ENCODE data around the gene CLCNKB.
"Not testable (repeated sequence)": the region's sequence is repeated elsewhere in the genome, so short reads cannot be mapped to it uniquely, and the experiment has no call there.

The CLCNKB gene

DNA sequence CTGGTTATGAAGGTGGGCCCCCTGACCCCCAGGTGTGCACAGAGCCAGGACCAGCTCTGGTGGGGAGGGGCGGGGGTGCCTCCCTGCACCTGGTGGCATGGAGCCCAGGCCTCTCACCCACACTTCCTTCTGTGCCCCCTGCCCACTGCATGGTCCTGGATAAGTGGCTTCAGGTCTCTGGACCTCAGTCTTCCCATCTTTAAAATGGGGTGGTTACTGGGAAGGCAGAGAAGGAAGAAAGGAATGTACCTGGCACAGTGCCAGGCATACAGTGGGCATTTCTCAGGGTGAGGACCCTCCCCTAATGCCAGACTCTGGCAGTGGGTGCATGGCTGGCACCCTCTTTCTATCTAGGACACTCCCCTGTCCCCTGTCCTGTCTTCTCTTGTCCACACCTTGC lies 14.3 kb upstream of the CLCNKB start:
- H3K27me3 ChIP-seq (ENCODE audit: insufficient read depth, low read length) = peaks cover 23% of the 10 kb centered on the region
- H3K4me1 ChIP-seq (ENCODE audit: insufficient read depth, low read length) = peaks cover 2% of the 10 kb centered on the region
- H2AFZ ChIP-seq (ENCODE audit: low read depth, low read length) = no peak overlapping the region
- H3K9me3 ChIP-seq (ENCODE audit: low read length) = no peaks in the 10 kb centered on the region
- no peaks in the 10 kb centered on the region for H3K36me3 ChIP-seq (ENCODE audit: insufficient read depth, low read length)
- no peak overlapping the region for H3K4me3 ChIP-seq (ENCODE audit: low read length)

- Histone ChIP-seq H3K9me3 (ENCODE audit: low read length) (no peaks in the 10 kb centered on the region), H3K27me3 (ENCODE audit: insufficient read depth, low read length) (peaks cover 14% of the 10 kb centered on the region), H3K36me3 (ENCODE audit: insufficient read depth, low read length) (no peaks in the 10 kb centered on the region), H2AFZ (ENCODE audit: low read depth, low read length) (no peak overlapping the region), H3K4me3 (ENCODE audit: low read length) (no peak overlapping the region), H3K4me1 (ENCODE audit: insufficient read depth, low read length) (peaks cover 2% of the 10 kb centered on the region)
These were observed 12.0 kb upstream of the CLCNKB start for GRCh38 chr1:16031551-16031950.

- Histone ChIP-seq H2AFZ (ENCODE audit: low read depth, low read length) (no peak overlapping the region), H3K27me3 (ENCODE audit: insufficient read depth, low read length) (peaks cover 12% of the 10 kb centered on the region), H3K9me3 (ENCODE audit: low read length) (no peaks in the 10 kb centered on the region), H3K36me3 (ENCODE audit: insufficient read depth, low read length) (no peaks in the 10 kb centered on the region), H3K4me1 (ENCODE audit: insufficient read depth, low read length) (no peaks in the 10 kb centered on the region), H3K4me3 (ENCODE audit: low read length) (no peak overlapping the region)
These were observed 11.0 kb upstream of the CLCNKB start for GRCh38 chr1:16032388-16033102.

DNA sequence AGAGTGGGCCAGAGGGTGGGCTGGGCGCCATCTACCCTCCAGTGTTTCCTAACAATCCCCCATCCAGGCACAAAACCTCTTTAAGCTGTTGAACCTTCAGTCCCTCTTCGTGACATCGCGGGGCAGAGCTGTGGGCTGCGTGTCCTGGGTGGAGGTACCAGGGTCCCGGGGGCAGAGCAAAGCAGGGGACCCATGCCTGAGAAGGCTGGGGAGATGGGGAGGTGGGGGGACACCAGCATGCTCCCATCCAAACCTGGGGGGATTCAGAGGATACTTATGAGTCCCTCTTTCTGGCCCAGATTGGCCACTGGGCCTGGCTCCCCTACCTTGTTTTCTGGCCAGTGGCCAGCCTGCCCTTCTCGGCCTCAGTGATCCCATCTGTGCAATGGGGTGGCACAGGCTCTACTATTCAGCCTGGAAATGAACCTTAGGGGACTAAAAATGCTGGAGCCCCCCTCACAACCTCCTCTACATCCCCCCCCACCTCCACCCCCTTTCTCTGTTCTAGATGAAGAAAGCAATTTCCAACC lies 10.4 kb upstream of the CLCNKB start:
- H3K4me1 ChIP-seq (ENCODE audit: insufficient read depth, low read length); H3K9me3 ChIP-seq (ENCODE audit: low read length); H3K4me3 ChIP-seq (ENCODE audit: low read length); H3K36me3 ChIP-seq (ENCODE audit: insufficient read depth, low read length); H2AFZ ChIP-seq (ENCODE audit: low read depth, low read length): not testable (repeated sequence)
- H3K27me3 ChIP-seq (ENCODE audit: insufficient read depth, low read length) = peaks cover 12% of the 10 kb centered on the region

GRCh38 chr1:16036461-16036860 lies 7.1 kb upstream of the CLCNKB start:
- peaks cover 13% of the 10 kb centered on the region for H3K27me3 ChIP-seq (ENCODE audit: insufficient read depth, low read length)
- H2AFZ ChIP-seq (ENCODE audit: low read depth, low read length); H3K4me3 ChIP-seq (ENCODE audit: low read length); H3K36me3 ChIP-seq (ENCODE audit: insufficient read depth, low read length); H3K9me3 ChIP-seq (ENCODE audit: low read length); H3K4me1 ChIP-seq (ENCODE audit: insufficient read depth, low read length): not testable (repeated sequence)

- peaks cover 31% of the 10 kb centered on the region for H3K27me3 ChIP-seq (ENCODE audit: insufficient read depth, low read length)
- H3K36me3 ChIP-seq (ENCODE audit: insufficient read depth, low read length) = no peaks in the 10 kb centered on the region
- no peaks in the 10 kb centered on the region for H3K4me1 ChIP-seq (ENCODE audit: insufficient read depth, low read length)
These were observed 5.0 kb upstream of the CLCNKB start for GRCh38 chr1:16038620-16038912.

DNA sequence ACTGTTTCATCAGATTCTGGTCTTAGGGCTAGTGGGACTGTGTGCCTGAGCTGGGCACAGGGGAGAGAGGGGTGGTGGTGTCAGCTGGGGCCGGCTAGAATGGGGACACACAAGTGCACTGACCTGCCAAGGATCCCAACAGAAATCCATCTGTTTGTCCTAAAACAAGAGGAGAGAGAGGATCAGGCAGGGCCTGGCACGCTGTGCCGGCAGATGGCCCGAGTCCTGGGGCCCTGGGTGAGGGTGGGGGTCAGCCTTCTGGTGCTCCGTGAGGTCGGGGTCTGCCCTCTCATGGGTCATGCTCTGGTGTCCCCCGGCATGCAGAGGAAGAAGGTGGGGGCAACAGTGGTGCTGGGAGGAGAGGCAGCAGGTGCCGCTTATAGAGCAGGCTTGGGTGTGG lies 3.7 kb upstream of the CLCNKB start:
- H3K36me3 ChIP-seq (ENCODE audit: insufficient read depth, low read length); H3K9me3 ChIP-seq (ENCODE audit: low read length); H3K4me1 ChIP-seq (ENCODE audit: insufficient read depth, low read length); H3K4me3 ChIP-seq (ENCODE audit: low read length); H2AFZ ChIP-seq (ENCODE audit: low read depth, low read length): not testable (repeated sequence)
- peaks cover 37% of the 10 kb centered on the region for H3K27me3 ChIP-seq (ENCODE audit: insufficient read depth, low read length)

More at GRCh38 chr1:16038620-16038912, 5.0 kb upstream of the CLCNKB start:
- Histone ChIP-seq H3K9me3 (ENCODE audit: low read length) (no peaks in the 10 kb centered on the region), H2AFZ (ENCODE audit: low read depth, low read length) (no peak overlapping the region), H3K4me3 (ENCODE audit: low read length) (no peak overlapping the region)

GRCh38 chr1:16041200-16041599 lies 2.4 kb upstream of the CLCNKB start:
- no peaks in the 10 kb centered on the region for H3K36me3 ChIP-seq (ENCODE audit: insufficient read depth, low read length)
- H3K27me3 ChIP-seq (ENCODE audit: insufficient read depth, low read length) = peaks cover 41% of the 10 kb centered on the region
- no peak overlapping the region for H3K4me3 ChIP-seq (ENCODE audit: low read length)
- no peaks in the 10 kb centered on the region for H3K4me1 ChIP-seq (ENCODE audit: insufficient read depth, low read length)
- H3K9me3 ChIP-seq (ENCODE audit: low read length) = no peaks in the 10 kb centered on the region
- H2AFZ ChIP-seq (ENCODE audit: low read depth, low read length) = no peak overlapping the region

- H3K36me3 ChIP-seq (ENCODE audit: insufficient read depth, low read length) = no peaks in the 10 kb centered on the region
- no peaks in the 10 kb centered on the region for H3K9me3 ChIP-seq (ENCODE audit: low read length)
- no peaks in the 10 kb centered on the region for H3K4me1 ChIP-seq (ENCODE audit: insufficient read depth, low read length)
- no peak overlapping the region for H2AFZ ChIP-seq (ENCODE audit: low read depth, low read length)
- no peak overlapping the region for H3K4me3 ChIP-seq (ENCODE audit: low read length)
- H3K27me3 ChIP-seq (ENCODE audit: insufficient read depth, low read length) = peaks cover 41% of the 10 kb centered on the region
These were observed 1.5 kb upstream of the CLCNKB start for GRCh38 chr1:16042096-16042495.

DNA sequence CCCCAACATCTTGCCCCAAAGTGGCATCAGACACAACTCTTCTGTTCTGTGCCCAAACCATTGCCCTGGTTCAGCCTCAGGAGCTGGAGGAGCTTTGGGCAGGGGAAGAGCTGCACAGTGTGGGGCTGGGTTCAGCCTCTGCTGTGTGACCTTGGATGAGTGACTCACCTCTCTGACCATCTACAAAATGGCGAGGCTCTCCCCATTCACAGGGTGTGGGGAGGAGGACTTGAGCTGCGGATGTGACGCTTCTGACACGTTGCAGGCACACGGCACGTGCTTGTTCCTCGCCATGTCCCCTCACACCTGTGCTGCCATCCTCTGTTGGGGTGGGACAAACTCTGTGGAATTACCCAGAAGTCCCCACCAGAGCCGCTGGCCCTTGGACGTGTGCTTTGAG lies 928 bp upstream of the CLCNKB start:
- not testable (repeated sequence) for H3K4me1 ChIP-seq (ENCODE audit: insufficient read depth, low read length); H3K4me3 ChIP-seq (ENCODE audit: low read length); H2AFZ ChIP-seq (ENCODE audit: low read depth, low read length); H3K9me3 ChIP-seq (ENCODE audit: low read length); H3K36me3 ChIP-seq (ENCODE audit: insufficient read depth, low read length)
- H3K27me3 ChIP-seq (ENCODE audit: insufficient read depth, low read length) = peaks cover 38% of the 10 kb centered on the region

- Histone ChIP-seq H3K36me3 (ENCODE audit: insufficient read depth, low read length) (no peaks in the 10 kb centered on the region), H3K4me3 (ENCODE audit: low read length) (no peak overlapping the region), H2AFZ (ENCODE audit: low read depth, low read length) (no peak overlapping the region), H3K27me3 (ENCODE audit: insufficient read depth, low read length) (peaks cover 33% of the 10 kb centered on the region), H3K9me3 (ENCODE audit: low read length) (no peaks in the 10 kb centered on the region), H3K4me1 (ENCODE audit: insufficient read depth, low read length) (peaks cover 5% of the 10 kb centered on the region)
These were observed 368 bp downstream of the CLCNKB start for GRCh38 chr1:16043950-16044349.

DNA sequence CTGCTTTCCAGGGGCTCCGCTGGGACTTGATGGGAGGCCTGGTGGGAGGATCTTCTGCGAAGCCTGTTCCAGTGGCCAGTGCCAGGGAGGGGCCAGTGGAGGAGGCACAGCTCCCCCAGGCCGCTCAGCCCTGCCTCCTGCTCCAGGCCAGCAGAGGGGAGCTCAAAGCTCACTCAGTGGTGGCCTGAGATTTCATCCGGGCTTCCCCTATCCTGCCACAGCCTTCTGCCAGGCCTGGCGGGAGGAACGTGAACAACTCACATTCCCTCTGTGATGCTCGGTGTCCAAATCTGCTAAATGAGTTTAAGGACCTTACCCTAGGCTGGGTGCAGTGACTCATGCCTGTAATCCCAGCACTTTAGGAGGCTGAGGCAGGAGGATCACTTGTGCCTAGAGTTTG lies 3.3 kb downstream of the CLCNKB start:
- no peak overlapping the region for H2AFZ ChIP-seq (ENCODE audit: low read depth, low read length)
- H3K4me3 ChIP-seq (ENCODE audit: low read length) = no peak overlapping the region
- H3K36me3 ChIP-seq (ENCODE audit: insufficient read depth, low read length) = no peaks in the 10 kb centered on the region
- H3K4me1 ChIP-seq (ENCODE audit: insufficient read depth, low read length) = peaks cover 12% of the 10 kb centered on the region
- H3K27me3 ChIP-seq (ENCODE audit: insufficient read depth, low read length) = peaks cover 26% of the 10 kb centered on the region
- H3K9me3 ChIP-seq (ENCODE audit: low read length) = no peaks in the 10 kb centered on the region

GRCh38 chr1:16047791-16048475 lies 4.4 kb downstream of the CLCNKB start:
- Histone ChIP-seq H3K36me3 (ENCODE audit: insufficient read depth, low read length) (no peaks in the 10 kb centered on the region), H3K9me3 (ENCODE audit: low read length) (no peaks in the 10 kb centered on the region), H3K4me1 (ENCODE audit: insufficient read depth, low read length) (peaks cover 12% of the 10 kb centered on the region), H3K4me3 (ENCODE audit: low read length) (no peak overlapping the region), H2AFZ (ENCODE audit: low read depth, low read length) (no peak overlapping the region), H3K27me3 (ENCODE audit: insufficient read depth, low read length) (peaks cover 16% of the 10 kb centered on the region)

All from neuron (in vitro differentiated cells).